ENCODE measurements around the gene EEIG1.

Gene EEIG1

GRCh38 chr9:127942216-127943010 is 38.4 kb downstream of the EEIG1 start:
- DNase-seq, result peak in 34 of 51 donors; percentile 23 to 76 (median 51)

DNA sequence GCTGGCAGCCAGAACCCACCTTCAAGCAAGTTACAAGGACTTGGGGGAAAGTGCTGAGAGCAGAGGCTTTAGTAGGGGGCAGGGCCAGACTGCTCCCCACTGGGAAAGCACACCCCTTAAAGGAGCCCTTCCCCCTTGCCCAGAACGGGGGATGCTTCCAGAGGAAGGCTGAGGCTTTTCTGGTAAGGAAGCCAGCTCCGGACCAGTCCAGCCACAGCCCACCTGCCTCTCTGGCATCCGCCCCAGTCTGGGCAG is 38.9 kb downstream of the EEIG1 start:
- DNase-seq, result no peak

GRCh38 chr9:127941062-127941960 is 39.5 kb downstream of the EEIG1 start:
- no peak for DNase-seq

DNA sequence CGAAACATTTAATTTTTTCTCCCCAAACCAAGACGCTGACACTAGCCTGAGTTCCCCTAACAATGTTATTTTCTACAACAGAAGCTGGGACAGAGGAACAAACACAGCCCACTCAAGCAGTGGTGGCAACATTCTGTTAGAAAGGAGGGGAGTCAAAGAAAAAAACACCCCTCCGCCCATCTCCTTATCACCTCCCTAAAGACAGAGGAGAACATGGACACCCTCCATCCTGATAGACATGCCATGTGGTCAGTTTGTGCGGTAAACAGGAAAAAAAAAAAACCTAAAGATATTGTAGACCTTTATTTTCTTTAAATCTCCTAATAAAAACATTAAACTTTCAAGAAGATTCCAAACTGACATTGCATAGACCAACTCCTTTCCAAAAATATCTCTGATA is 40.2 kb downstream of the EEIG1 start:
- no peak for DNase-seq

DNA sequence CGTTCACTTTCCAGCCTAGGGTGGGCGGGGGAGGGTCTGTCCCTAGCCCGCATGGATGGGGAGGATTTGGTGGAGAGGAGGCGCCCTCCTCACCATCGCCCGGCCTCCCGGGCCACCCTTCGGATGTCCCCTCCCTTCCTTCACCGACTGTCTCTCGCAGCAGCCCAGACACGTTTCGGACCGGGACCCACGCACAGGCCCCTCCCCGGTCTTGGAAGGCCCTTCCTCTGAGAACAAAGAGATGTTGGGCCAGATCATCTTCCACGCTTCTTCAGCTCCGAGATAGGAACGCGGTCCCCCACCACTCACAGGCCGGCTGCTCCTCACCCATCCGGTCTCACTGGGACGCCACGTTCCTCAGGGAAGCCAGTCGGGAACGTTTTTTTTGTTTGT is 42.5 kb downstream of the EEIG1 start:
- DNase-seq, result peak in 3 of 51 donors; percentile 33 to 39 (median 36)

DNA sequence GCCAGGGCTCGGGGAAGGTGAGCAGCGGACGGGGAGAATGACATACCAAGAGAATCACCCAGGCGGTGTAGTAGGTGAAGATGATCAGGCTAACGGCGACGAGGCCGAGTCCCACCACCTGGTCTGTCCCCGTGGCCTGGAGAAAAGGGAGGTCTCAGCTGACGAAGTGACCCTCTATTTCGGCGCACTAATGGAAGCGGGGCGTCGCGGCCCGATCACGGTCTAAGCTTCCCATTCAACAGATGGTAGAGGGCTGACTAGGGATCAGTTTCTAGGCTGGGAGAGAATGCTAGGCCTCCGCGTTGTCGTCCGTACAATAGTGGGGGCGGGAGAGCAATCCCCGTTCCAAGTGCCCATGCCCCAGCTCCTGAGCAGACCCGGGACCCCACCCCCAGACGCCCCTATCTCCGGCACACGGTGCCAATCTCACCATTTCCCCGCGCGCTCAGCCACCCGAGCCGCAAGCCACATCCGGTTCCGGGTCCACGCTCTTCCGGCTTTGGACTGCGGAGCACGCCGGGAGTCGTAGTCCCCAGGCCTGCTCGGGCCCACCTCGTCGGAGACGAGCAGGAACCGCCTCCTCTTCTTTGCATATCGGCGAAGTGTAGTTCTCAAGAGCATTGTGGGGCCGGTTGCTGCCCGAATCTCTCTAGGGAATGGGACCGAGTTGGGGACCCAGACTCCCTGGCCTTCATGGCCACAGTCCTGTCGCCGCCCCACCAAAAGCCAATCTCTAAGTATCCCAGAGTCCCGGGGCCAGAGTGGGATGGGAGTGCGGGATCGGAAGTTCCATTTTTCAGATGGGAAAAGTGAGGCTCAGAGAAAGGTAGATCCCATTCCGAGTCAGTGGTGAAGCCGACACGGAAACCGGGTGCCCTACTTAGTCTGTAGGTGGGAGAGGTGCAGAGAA is 43.1 kb downstream of the EEIG1 start, which contains the start of gene DPM2:
TSS of gene DPM2 (minus strand) at position 467 of the 910 bp plus-strand sequence. CDS start at position 433, 34 bp downstream.
- DNase-seq, result peak in 48 of 51 donors; percentile 28 to 83 (median 64)

- no peak for DNase-seq
Measured at GRCh38 chr9:127937056-127937387, 43.8 kb downstream of the EEIG1 start.

DNA sequence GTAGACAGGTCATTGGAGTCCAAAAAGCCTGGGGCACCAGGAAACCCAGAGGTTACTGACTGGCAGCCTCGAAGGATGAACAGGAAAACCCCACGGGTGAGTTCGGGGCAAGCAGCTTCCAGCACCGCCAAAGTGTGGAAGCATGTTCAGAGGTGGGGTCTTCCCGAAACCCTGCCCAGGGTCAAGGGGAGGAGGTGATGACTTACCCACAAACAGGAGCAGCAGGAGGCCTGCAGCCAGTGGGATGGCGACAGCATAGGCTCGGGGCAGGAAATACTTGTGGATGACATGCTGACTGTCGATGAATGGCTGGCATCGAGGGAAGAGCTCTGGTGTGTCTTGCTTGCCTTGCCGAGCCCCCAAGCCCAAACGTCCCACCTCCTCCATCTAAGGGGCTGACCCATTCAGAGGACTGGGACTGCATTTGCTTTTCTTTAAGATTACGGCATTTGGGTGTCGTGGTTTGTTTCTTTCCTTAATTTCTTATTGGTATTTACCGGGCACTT is 44.4 kb downstream of the EEIG1 start:
- DNase-seq, result no peak

DNA sequence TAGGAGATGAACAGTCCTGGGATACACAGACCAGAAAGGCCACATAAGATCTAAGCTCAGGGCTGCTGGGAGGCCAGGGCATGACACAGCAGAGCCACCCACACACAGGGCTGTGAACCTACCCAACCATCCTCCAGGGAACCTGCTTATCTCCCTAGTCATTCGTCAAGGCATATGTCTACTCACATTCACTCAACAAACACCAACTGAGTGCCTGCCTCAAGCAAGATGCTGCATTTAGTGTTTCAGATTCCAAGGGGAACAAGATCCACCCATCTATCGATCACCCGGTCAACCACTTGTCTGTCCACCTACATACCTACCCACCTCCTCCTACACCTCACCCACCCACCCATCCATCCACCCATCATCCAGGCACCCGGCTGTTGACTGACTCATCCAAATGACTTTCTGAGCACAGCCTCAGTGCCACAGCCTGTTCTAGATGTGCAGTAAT is 45.0 kb downstream of the EEIG1 start:
- peak in 1 of 51 donors; percentile 33 for DNase-seq

GRCh38 chr9:127934986-127935385 is 45.8 kb downstream of the EEIG1 start:
- DNase-seq, result no peak

GRCh38 chr9:127934248-127934647 is 46.5 kb downstream of the EEIG1 start:
- DNase-seq, result no peak

GRCh38 chr9:127931092-127931881 is 49.5 kb downstream of the EEIG1 start:
- DNase-seq, result no peak
